Activated CD8-positive, alpha-beta memory T cell treated with anti-CD3 and anti-CD28 coated beads, Interleukin-2, amount 50 U/mL, for 1 hour (primary cell): ENCODE results near the gene DEPDC1.
"Not testable (repeated sequence)": the region's sequence is repeated elsewhere in the genome, so short reads cannot be mapped to it uniquely, and the experiment has no call there.

Experiments used
- DNase-seq: peaks from one replicate; pipeline ENCODE4 v3.0.0-alpha.2; 2020; ENCODE audit errors: extremely low read depth

DEPDC1 gene

DNA sequence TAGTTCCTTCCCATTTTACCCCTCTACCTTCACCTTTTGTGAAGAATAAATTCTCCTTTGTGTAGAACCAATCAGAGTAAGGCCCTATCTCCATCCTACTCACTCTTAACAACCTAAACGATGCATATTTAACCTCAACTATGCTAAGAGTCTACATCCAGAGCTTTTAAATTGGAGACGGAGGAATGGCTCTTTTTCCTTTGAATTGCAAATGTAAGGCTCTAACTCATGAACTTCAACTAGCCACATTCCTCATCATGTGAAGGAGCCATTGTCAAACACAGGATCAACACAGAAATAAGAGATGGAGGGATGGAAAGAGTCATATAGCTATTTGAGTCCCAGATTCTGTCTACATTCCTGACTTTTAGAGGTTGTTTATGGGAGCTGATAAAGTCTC lies 18.2 kb downstream of the DEPDC1 start:
- DNase-seq = no peak

DNA sequence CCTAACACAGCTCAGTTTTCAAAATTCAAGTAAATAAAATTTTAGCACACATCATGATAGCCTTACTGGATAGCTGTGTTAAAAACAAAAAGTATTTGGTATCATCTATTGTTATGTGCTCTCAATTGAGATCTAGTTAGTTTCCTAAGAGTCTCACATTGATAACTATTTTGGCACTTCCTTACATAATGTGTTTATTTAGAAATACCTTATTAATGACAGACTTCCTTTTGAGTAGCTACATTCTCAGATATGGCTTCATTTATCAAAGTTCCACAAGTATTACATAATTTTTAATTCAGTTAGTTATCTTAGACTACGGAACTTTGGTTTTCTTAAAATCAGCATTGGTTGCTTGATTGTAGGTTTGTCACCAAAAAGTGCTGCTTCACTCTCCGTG lies 20.3 kb downstream of the DEPDC1 start:
- DNase-seq = not testable (repeated sequence)

GRCh38 chr1:68473060-68473459 lies 23.8 kb downstream of the DEPDC1 start:
- no peak for DNase-seq

- no peak for DNase-seq
Measured at GRCh38 chr1:68470388-68470970, 26.4 kb downstream of the DEPDC1 start.

- no peak for DNase-seq
Measured at GRCh38 chr1:68464891-68465290, 32.0 kb downstream of the DEPDC1 start.

DNA sequence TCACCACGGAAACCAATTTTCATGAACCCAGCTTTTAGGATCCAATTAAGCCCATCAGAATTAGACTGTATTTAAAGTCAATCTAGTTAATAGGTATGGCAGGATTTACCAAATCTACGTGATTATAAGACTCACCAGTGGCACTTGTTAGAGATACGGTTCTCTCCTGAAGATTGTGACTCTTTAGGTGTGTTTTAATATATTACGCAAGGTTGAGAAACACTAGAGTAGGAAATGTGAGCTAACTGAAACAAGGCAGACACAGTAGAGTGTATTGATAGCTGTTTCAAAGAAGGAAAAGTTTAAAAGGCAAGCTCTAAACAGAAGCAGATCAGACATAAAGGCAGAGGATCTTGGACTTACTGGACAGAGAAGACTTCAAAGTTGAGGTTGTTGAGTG lies 35.9 kb downstream of the DEPDC1 start:
- DNase-seq = no peak

- no peak for DNase-seq
Measured at GRCh38 chr1:68459796-68460195, 37.1 kb downstream of the DEPDC1 start.

DNA sequence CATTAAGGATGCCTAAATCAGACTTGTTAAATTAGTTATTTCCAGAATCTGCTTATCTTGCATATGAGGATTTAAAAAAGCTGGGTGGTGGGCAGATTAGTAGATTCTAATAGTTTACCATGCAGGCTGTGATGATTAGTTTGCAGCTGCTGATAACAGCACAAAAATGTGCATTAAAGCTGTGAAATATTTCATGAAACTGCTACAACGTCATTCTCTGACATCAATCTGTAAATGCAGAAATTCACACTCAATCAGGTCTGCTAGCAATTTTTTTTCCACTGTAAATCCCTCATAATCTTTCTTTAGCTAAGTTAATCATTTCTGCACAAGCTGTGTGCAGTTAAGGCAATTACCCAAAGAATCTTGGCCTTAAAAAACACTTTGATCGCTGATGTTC lies 37.8 kb downstream of the DEPDC1 start:
- no peak for DNase-seq

DNA sequence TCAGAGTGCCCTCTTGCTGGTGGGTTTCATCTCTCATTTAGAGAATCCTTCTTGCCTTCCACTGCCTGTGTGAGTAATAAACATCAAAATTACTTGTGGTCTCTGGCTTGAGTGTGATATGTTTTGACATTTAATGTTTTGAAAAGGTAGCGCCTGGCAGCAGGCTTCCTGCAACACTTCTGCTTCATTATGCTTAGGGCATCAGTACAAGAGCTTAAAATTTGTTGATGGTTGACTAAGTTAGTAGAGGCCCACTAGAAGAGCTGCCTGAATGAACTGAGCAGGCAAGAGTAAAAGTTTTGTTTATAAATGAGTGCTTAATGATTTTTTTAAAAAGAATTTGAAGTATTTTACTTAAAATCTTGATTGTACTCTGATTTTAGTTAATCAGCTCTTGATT lies 40.7 kb downstream of the DEPDC1 start:
- no peak for DNase-seq

DNA sequence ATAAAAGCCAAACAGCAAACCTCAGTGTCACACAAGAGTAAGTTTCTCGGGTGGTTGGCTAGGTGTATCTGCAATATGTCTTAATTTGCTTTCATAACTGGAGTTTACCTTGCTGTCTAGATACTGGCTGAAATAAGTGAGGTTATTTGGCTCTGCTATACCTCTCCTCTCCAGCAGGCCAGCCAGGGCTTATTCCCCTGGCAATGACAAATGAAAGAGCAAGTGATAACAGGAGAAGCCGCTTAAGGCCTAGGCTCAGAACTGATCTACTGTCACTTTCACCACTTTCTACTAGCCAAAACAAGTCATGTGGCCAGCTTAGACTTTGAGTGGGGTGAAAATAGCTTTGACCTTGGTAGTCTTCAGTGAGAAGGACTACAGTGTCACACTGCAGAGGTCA lies 42.3 kb downstream of the DEPDC1 start:
- no peak for DNase-seq

GRCh38 chr1:68453060-68453670 lies 43.7 kb downstream of the DEPDC1 start:
- no peak for DNase-seq

GRCh38 chr1:68449901-68450300 lies 47.0 kb downstream of the DEPDC1 start, which contains the start of gene RPE65:
Gene RPE65 (minus strand): TSS chr1:68449954. CDS start chr1:68449905, 49 bp downstream.
- no peak for DNase-seq

GRCh38 chr1:68448365-68448764 lies 48.5 kb downstream of the DEPDC1 start:
- no peak for DNase-seq

GRCh38 chr1:68445709-68446108 lies 51.2 kb downstream of the DEPDC1 start:
- no peak for DNase-seq

GRCh38 chr1:68442822-68443556 lies 53.9 kb downstream of the DEPDC1 start:
- DNase-seq = no peak

GRCh38 chr1:68442006-68442405 lies 54.9 kb downstream of the DEPDC1 start:
- no peak for DNase-seq

DNA sequence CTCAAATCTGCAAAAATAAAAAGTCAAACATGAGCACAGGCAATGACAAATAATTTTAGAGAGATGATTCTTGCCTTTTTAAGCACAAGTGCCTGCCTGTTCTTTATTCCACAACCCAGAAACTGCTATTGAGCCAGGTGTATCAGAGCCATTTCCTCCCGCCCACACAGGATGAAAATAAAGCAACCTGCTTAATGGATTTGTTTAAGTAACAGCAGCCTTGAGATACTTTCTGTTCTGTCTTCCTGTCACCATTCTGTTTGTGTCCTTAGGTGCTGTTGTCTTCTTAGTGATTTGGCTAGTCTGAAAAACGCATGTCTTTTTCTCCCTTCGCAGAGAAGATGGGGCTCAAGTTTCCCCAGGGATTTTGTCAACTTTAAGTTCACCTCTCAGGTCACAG lies 58.6 kb downstream of the DEPDC1 start:
- no peak for DNase-seq

- no peak for DNase-seq
Measured at GRCh38 chr1:68433395-68433794, 63.5 kb downstream of the DEPDC1 start.

DNA sequence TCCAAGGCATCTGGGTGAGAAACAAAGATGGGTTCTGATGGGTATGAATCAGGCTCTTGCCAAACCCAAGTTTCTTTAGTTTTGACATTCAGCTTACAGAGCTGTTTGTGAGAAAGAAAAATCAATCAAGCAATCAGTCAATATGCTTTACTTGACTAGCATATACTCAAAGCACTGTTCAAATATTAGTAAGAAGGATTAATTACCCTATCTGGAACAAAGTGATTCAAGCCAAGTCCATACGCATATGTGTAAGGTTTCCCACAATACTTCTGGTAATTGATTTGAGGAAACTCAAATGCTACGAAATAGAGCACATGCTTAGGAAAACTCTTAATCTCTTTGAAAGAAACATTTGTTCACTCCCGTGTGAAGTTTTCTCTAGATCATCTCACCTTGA lies 65.8 kb downstream of the DEPDC1 start:
- no peak for DNase-seq

DNA sequence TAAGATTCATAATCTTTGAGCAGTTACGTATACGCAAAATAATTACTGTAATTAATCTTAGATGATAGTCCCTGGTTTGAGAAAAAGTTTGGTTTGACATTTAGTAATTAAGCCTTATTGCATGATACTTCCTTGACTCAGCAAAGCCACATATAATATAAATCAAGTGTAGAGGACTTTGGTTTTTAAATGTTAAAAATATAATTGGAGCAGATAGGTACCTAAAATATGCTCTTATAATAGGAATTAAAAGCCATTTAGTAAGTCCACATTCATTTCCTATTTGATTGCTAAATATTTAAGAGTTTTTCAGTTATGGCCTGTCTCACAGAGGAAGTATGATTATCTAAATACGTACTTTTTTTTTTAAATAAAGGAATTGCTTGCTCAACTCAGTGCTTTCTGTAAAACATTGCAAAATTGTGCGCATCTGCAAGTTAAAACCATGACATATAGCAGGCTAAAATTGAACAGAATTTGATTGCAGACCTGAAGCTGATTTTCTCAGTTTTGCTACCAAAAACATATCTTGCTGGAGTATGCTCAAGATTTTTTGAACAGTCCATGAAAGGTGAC lies 67.6 kb downstream of the DEPDC1 start:
- DNase-seq = no peak

DNA sequence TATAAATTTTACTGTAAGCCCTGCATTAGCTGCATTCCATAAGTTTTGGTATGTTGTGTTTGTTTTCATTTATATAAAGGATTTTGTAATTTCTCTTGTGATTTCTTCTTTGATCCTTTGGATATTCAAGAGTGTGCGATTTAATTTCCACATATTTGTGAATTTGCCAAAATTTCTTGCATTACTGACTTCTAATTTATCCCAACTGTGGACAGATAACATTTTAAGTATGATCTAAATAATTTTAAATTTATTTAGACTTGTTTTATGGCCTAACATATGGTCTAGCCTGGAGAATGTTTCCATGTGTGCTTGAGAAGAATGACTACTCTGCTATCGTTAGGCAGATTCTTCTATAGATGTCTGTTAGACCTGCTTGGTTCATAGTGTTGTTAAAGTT lies 70.3 kb downstream of the DEPDC1 start:
- no peak for DNase-seq
